K562 (cell line): ENCODE results near the gene CAMK2G.

Experiments
- FOSL1 ChIP-seq: fragments of 200-800 bp; sonication (Bioruptor generic); conservative IDR thresholded peaks from 2 replicates; pipeline ENCODE4 v1.6.1; 2016; ENCODE audit warnings: missing genetic modification characterization, missing compliant biosample characterization
- L3MBTL2 ChIP-seq: fragments of 450-650 bp; IDR thresholded peaks from 2 replicates; pipeline ENCODE4 v1.6.1; 2016; ENCODE audit warnings: mild to moderate bottlenecking, moderate library complexity
- POLR2A ChIP-seq: fragments of 450-650 bp; conservative IDR thresholded peaks from 2 replicates; pipeline ENCODE4 v1.6.1; 2016
- POLR2B ChIP-seq: fragments of 450-650 bp; IDR thresholded peaks from 2 replicates; pipeline ENCODE4 v1.6.1; 2018; ENCODE audit warnings: low read depth; ENCODE audit not compliant: partially characterized antibody
- U2AF2 ChIP-seq: fragments of 200-400 bp; formaldehyde crosslinking; optimal IDR thresholded peaks from 2 replicates; pipeline ENCODE3; 2017; ENCODE audit warnings: low read depth, mild to moderate bottlenecking, low read length
- TF ChIP-seq, protein P1 (sequence below): sonication (generic); formaldehyde crosslinking; IDR thresholded peaks from 2 replicates; pipeline ENCODE4 v1.5.0; 2020; ENCODE audit warnings: missing genetic modification reagents
- TF ChIP-seq, protein P2 (sequence below): fragments of 450-650 bp; IDR thresholded peaks from 2 replicates; pipeline ENCODE4 v1.6.1; 2017; ENCODE audit warnings: mild to moderate bottlenecking, moderate library complexity
- TF ChIP-seq, protein P3 (sequence below): fragments of 450-650 bp; IDR thresholded peaks from 2 replicates; pipeline ENCODE4 v1.7.1; 2018; ENCODE audit warnings: mild to moderate bottlenecking, low read depth; ENCODE audit not compliant: partially characterized antibody

DNA sequence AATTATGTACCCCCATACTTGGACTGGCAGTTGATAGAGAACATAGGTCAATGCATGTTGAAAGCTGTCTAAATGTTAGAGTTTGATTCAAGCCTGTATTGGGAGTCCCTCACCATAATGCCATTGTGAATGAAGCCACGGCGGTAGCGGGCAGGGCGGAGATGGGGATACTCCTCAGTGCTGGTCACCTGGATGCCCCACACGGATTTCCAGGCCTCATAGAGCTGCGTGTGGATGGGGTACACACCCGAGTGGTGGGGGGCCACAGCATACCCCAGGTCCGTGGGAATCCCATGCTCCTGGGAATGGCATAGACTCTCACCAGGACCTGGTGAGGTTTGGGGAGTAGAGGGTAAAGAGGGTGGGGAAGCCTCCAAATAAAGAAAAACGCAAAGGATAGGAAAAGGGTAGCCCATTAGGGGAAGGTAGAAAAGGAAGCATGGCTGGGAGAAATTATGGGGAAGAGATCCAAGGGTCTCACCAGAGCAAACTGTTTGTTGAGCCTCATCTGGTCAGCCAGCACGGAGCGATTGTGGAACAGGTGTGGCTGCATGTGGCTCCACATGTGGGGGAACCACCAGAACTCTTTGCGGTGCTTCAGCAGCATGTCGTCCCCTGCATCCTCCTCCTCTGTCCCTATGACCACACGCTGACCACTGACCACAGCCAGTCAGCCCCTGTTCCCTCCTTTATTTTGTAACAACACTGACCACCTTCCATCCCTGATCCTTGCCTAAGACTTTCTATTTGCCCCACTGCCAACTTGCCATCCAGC lies 68.0 kb downstream of the CAMK2G start:
- TF ChIP-seq, protein P1, sequence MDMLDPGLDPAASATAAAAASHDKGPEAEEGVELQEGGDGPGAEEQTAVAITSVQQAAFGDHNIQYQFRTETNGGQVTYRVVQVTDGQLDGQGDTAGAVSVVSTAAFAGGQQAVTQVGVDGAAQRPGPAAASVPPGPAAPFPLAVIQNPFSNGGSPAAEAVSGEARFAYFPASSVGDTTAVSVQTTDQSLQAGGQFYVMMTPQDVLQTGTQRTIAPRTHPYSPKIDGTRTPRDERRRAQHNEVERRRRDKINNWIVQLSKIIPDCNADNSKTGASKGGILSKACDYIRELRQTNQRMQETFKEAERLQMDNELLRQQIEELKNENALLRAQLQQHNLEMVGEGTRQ (CRISPR knock-in tag) = no peak
- TF ChIP-seq, protein P2, sequence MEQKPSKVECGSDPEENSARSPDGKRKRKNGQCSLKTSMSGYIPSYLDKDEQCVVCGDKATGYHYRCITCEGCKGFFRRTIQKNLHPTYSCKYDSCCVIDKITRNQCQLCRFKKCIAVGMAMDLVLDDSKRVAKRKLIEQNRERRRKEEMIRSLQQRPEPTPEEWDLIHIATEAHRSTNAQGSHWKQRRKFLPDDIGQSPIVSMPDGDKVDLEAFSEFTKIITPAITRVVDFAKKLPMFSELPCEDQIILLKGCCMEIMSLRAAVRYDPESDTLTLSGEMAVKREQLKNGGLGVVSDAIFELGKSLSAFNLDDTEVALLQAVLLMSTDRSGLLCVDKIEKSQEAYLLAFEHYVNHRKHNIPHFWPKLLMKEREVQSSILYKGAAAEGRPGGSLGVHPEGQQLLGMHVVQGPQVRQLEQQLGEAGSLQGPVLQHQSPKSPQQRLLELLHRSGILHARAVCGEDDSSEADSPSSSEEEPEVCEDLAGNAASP = no peak
- TF ChIP-seq U2AF2 (no peak), POLR2A (no peak), POLR2B (no peak), FOSL1 (no peak), L3MBTL2 (no peak)
- TF ChIP-seq, protein P3, sequence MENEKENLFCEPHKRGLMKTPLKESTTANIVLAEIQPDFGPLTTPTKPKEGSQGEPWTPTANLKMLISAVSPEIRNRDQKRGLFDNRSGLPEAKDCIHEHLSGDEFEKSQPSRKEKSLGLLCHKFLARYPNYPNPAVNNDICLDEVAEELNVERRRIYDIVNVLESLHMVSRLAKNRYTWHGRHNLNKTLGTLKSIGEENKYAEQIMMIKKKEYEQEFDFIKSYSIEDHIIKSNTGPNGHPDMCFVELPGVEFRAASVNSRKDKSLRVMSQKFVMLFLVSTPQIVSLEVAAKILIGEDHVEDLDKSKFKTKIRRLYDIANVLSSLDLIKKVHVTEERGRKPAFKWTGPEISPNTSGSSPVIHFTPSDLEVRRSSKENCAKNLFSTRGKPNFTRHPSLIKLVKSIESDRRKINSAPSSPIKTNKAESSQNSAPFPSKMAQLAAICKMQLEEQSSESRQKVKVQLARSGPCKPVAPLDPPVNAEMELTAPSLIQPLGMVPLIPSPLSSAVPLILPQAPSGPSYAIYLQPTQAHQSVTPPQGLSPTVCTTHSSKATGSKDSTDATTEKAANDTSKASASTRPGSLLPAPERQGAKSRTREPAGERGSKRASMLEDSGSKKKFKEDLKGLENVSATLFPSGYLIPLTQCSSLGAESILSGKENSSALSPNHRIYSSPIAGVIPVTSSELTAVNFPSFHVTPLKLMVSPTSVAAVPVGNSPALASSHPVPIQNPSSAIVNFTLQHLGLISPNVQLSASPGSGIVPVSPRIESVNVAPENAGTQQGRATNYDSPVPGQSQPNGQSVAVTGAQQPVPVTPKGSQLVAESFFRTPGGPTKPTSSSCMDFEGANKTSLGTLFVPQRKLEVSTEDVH = no peak
